ENCODE data around the gene CTRB1.
"Not testable (repeated sequence)": the region's sequence is repeated elsewhere in the genome, so short reads cannot be mapped to it uniquely, and the experiment has no call there.

The CTRB1 gene

DNA sequence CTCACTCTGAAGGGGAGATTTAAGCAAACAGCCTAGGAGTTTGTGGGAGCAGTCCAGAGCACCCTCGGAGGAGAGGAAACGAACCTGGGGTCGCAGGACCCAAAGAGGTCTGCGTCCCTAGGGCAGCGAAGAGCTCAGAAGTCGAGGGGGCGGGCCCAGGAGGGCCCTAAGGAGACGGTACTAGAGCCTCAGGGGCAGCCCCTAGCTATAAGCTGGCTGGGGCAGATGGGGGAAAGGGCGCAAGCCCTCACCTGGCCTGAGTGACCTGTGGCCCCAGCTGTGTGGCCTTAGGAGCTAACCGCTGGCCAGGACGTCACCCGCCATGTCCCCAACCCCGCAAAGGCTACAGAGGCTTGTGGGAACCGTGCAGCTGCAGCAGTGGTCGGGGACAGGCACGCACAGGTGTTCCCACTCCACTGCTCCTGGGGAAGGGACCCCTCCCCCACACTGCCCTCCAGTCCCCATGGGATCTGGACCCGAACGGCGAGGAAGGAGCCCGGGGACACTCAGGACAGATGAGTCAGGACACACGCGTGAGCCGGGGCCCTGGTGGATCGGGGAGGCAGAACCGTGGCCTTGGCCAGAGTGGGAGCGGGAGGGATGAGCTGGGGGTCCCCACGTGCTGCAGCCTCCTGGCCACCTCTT, 9.8 kb upstream of the CTRB1 start:
- no peak for DNase-seq (ENCODE audit: low read depth)
- TF ChIP-seq, protein P1, sequence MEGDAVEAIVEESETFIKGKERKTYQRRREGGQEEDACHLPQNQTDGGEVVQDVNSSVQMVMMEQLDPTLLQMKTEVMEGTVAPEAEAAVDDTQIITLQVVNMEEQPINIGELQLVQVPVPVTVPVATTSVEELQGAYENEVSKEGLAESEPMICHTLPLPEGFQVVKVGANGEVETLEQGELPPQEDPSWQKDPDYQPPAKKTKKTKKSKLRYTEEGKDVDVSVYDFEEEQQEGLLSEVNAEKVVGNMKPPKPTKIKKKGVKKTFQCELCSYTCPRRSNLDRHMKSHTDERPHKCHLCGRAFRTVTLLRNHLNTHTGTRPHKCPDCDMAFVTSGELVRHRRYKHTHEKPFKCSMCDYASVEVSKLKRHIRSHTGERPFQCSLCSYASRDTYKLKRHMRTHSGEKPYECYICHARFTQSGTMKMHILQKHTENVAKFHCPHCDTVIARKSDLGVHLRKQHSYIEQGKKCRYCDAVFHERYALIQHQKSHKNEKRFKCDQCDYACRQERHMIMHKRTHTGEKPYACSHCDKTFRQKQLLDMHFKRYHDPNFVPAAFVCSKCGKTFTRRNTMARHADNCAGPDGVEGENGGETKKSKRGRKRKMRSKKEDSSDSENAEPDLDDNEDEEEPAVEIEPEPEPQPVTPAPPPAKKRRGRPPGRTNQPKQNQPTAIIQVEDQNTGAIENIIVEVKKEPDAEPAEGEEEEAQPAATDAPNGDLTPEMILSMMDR (IDR thresholded peaks at IDR 0.05; ENCODE audit: control insufficient read depth, extremely low read depth, insufficient read depth) = no peak
- no peak overlapping the region for H3K4me3 ChIP-seq (ENCODE audit: low read depth, low read length)

DNA sequence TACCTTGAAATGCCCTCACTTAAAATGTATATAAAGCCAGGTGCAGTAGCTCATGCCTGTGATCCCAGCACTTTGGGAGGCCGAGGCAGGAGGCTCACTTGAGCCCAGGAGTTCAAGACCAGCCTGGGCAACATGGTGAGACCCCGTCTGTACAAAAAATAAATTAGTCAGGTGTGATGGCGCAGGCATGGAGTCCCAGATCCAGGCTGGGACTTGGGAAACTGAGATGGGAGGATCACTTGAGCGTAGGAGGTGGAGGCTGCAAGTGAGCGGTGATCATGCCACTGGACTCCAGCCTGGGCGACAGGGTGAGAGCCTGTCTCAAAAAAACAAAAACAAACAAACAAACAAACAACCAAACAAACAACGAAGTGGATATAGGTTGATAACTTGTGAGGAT, 9.3 kb upstream of the CTRB1 start:
- not testable (repeated sequence) for DNase-seq (ENCODE audit: low read depth); H3K4me3 ChIP-seq (ENCODE audit: low read depth, low read length)

DNA sequence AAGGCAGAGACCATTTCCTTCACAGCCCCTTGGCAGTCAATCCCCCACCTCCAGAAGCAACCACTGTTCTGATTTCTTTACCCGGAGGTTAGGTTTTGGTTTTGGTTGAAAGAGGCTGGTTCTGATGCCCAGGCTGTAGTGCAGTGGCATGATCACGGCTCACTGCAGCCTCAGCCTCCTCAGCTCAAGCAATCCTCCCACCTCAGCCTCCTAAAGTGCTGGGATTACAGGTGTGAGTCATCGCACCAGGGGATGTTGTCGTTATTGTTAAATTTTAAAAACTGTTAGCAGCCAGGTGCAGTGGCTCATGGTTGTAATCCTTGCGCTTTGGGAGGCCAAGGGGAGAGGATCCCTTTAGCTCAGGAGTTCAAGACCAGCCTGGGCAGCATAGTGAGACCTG, 8.8 kb upstream of the CTRB1 start:
- no peak for DNase-seq (ENCODE audit: low read depth)
- TF ChIP-seq, protein P1 (IDR thresholded peaks at IDR 0.05; ENCODE audit: control insufficient read depth, extremely low read depth, insufficient read depth) = no peak
- no peak overlapping the region for H3K4me3 ChIP-seq (ENCODE audit: low read depth, low read length)

DNA sequence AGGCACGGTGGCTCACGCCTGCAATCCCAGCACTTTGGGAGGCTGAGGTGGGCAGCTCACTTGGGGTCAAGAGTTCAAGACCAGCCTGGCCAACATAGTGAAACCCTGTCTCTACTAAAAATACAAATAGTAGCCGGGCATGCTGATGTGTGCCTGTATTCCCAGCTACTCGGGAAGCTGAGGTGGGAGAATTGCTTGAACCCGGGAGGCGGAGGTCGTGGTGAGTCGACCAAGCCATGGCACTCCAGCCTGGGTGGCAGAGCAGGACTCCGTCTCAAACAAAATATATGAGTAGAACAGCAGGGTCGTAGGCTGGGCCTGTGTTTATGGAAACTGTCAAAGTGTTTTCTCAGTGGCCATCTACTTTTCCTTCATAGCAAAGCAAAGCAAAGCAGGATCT, 7.5 kb upstream of the CTRB1 start:
- DNase-seq (ENCODE audit: low read depth); H3K4me3 ChIP-seq (ENCODE audit: low read depth, low read length): not testable (repeated sequence)

DNA sequence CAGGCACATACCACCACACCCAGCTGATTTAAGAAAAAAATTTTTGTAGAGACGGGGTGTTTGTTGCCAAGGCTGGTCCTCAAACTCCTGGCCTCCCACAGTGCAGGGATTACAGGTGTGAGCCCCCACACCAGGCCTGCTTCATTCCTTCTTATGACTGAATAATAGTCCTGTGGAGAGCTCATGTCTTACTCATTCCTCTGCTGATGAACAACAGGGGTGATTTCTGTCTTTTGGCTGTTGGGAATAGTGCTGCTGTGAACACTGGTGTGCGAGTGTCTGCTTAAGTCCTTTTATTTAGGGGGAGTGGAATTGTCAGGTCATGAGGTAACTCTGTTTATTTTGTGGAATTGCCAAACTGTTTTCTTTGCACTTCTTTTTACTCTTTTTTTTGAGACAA, 2.7 kb upstream of the CTRB1 start:
- no peak overlapping the region for H3K4me3 ChIP-seq (ENCODE audit: low read depth, low read length)
- no peak for DNase-seq (ENCODE audit: low read depth)
- TF ChIP-seq, protein P1 (IDR thresholded peaks at IDR 0.05; ENCODE audit: control insufficient read depth, extremely low read depth, insufficient read depth) = no peak

DNA sequence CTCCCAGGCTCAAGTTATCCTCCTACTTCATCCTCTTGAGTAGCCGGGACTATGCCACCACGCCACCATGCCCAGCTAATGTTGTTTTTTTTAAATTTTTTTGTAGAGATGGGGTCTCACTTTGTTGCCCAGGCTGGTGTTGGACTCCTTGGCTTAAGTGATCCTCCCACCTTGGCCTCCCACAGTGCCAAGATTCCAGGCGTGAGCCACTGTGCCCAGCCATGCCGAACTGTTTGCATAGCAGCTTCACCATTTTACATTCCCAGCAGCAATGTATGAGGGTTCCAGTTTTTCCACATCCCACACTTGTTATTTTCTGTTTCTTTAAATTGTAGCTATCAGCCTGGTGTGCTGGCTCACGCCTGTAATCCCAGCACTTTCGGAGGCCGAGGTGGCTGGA, 2.2 kb upstream of the CTRB1 start:
- no peak for DNase-seq (ENCODE audit: low read depth)
- TF ChIP-seq, protein P1 (IDR thresholded peaks at IDR 0.05; ENCODE audit: control insufficient read depth, extremely low read depth, insufficient read depth) = no peak
- no peak overlapping the region for H3K4me3 ChIP-seq (ENCODE audit: low read depth, low read length)

DNA sequence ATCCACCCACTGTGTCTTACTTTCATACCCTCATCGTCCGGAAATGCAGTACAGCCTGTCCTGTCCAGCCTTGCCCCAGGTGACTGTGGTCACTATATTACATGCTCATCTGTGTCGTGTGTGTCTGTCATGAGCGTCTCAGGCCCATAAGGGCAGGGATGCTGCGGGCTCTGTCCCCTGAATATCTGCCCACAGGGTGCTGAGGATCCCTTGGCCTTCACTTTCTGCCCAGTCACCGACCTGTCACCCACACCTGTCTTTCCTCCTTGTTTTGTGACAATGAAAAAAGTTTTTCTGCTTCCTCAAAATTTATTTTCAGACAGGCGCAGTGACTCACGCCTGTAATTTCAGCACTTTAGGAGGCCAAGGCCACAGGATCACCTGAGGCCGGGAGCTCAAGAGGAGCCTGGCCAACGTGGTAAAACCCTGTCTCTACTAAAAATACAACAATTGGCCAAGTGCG, 1.4 kb upstream of the CTRB1 start:
- TF ChIP-seq, protein P1 (IDR thresholded peaks at IDR 0.05; ENCODE audit: control insufficient read depth, extremely low read depth, insufficient read depth) = no peak
- no peak for DNase-seq (ENCODE audit: low read depth)
- no peak overlapping the region for H3K4me3 ChIP-seq (ENCODE audit: low read depth, low read length)

DNA sequence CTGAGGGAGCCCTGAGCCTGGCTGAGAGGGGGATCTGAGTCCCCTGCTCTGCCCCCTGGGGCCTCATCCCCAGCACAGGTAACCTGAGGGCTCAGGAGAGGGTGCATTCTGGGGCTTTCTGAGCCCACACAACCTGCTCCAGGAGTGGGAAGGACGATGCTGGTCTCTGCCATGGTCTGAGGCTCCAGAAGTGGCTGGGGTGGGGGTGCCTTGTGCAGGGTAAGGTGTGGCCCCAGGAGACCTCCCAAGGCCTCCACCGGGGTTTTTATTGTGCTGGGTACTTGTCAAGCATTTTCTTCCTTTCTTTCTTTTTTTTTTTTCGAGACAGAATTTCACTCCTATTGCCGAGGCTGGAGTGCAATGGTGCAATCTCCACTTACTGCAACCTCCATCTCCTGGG, 300 bp downstream of the CTRB1 start:
- TF ChIP-seq, protein P1 (IDR thresholded peaks at IDR 0.05; ENCODE audit: control insufficient read depth, extremely low read depth, insufficient read depth) = no peak
- no peak for DNase-seq (ENCODE audit: low read depth)
- H3K4me3 ChIP-seq (ENCODE audit: low read depth, low read length) = no peak overlapping the region

Measured in LNCaP clone FGC (cell line).